HepG2 (cell line): ENCODE results near the gene HEPN1. TPM values are rescaled to one million over a fixed set of nuclear protein-coding genes. Genes with fewer than 3 reads are reported as not detected.

Experiments used
- CEBPG ChIP-seq: IDR thresholded peaks from 2 replicates; pipeline ENCODE4 v1.6.1; 2016
- FOSL2 ChIP-seq: sonication (generic); formaldehyde crosslinking; IDR thresholded peaks from 2 replicates; pipeline ENCODE4 v1.4.0; 2020; ENCODE audit warnings: missing genetic modification reagents
- HCFC1 ChIP-seq: fragments of 150-350 bp; IDR thresholded peaks from 2 replicates; pipeline ENCODE4 v1.6.1; 2014; ENCODE audit warnings: low read depth, low read length
- MYNN ChIP-seq: sonication (generic); formaldehyde crosslinking; IDR thresholded peaks from 2 replicates; pipeline ENCODE4 v1.4.0; 2020; ENCODE audit warnings: mild to moderate bottlenecking, low read depth, missing genetic modification reagents
- NFE2 ChIP-seq: sonication (generic); formaldehyde crosslinking; IDR thresholded peaks from 2 replicates; pipeline ENCODE4 v1.4.0; 2020; ENCODE audit warnings: missing genetic modification reagents
- NKX3-1 ChIP-seq: sonication (generic); formaldehyde crosslinking; IDR thresholded peaks from 2 replicates; pipeline ENCODE4 v1.5.0; 2020; ENCODE audit warnings: missing genetic modification reagents
- SALL1 ChIP-seq: sonication (generic); formaldehyde crosslinking; IDR thresholded peaks from 2 replicates; pipeline ENCODE4 v1.8.0; 2022; ENCODE audit warnings: mild to moderate bottlenecking, missing genetic modification reagents
- TMF1 ChIP-seq: sonication (generic); formaldehyde crosslinking; IDR thresholded peaks from 2 replicates; pipeline ENCODE4 v1.8.1; 2022; ENCODE audit warnings: low read depth, missing genetic modification reagents
- TRIM24 ChIP-seq: sonication (generic); formaldehyde crosslinking; IDR thresholded peaks from 2 replicates; pipeline ENCODE4 v1.8.0; 2022; ENCODE audit warnings: mild to moderate bottlenecking, missing genetic modification reagents
- ZBTB43 ChIP-seq: sonication (generic); formaldehyde crosslinking; conservative IDR thresholded peaks from 2 replicates; pipeline ENCODE4 v1.4.0; 2020; ENCODE audit warnings: missing genetic modification reagents
- ZBTB49 ChIP-seq: sonication (generic); formaldehyde crosslinking; IDR thresholded peaks from 2 replicates; pipeline ENCODE4 v1.4.0; 2020; ENCODE audit warnings: missing genetic modification reagents, borderline replicate concordance
- ZNF180 ChIP-seq: sonication (generic); formaldehyde crosslinking; IDR thresholded peaks from 2 replicates; pipeline ENCODE4 v1.4.0; 2020; ENCODE audit warnings: low read depth, missing genetic modification reagents, borderline replicate concordance
- ZNF282 ChIP-seq: fragments of 450-650 bp; IDR thresholded peaks from 2 replicates; pipeline ENCODE4 v1.6.1; 2018; ENCODE audit not compliant: partially characterized antibody
- ZNF644 ChIP-seq: IDR thresholded peaks from 2 replicates; pipeline ENCODE4 v1.6.1; 2016; ENCODE audit warnings: low read depth
- ZNF792 ChIP-seq: IDR thresholded peaks from 2 replicates; pipeline ENCODE4 v1.6.1; 2016
- polyA plus RNA-seq, 8 experiments: library from polyadenylated mRNA; depleted of rRNA in 3 of 8; stranded (reverse) in 7 of 8; unstranded in 1 of 8; fragments of >200 nt; fragmentation: Illumina TruSeq in 4 of 8; extraction: Trizol in 4 of 8; gene quantifications; 2 replicates each; pipeline versions ENCODE4 v1.2.1 to v1.2.3, GENCODE V29; 2011 to 2016; ENCODE audit warnings: low read depth in 4 of 8, missing spikeins in 1 of 8, mixed read lengths in 1 of 8; ENCODE audit not compliant: insufficient read depth in 1 of 8
- total RNA-seq, 5 experiments: library from RNA; depleted of rRNA; stranded (reverse); fragments of >200 nt; fragmentation: Illumina TruSeq; extraction: Trizol; gene quantifications; 2 replicates each; pipeline ENCODE4 v1.2.3, GENCODE V29; 2016; ENCODE audit warnings: low read depth in 1 of 5
- TF ChIP-seq, protein P1 (sequence below): sonication (generic); formaldehyde crosslinking; IDR thresholded peaks from 2 replicates; pipeline ENCODE4 v1.4.0; 2020; ENCODE audit warnings: missing genetic modification reagents
- TF ChIP-seq, protein P2 (sequence below): sonication (generic); formaldehyde crosslinking; IDR thresholded peaks from 2 replicates; pipeline ENCODE4 v1.4.0; 2020; ENCODE audit warnings: missing genetic modification reagents
- TF ChIP-seq, protein P3 (sequence below): sonication (generic); formaldehyde crosslinking; IDR thresholded peaks from 2 replicates; pipeline ENCODE4 v1.5.0; 2020; ENCODE audit warnings: mild to moderate bottlenecking, missing genetic modification reagents, moderate library complexity
- TF ChIP-seq, protein P4 (sequence below): IDR thresholded peaks from 2 replicates; pipeline ENCODE4 v1.6.1; 2016; ENCODE audit warnings: low read depth

The HEPN1 gene
- total and polyA plus RNA-seq, 2 of the 13 experiments (the other 11 are each of a cell fraction or from before 2014, with no cell fraction given) = not detected

- TF ChIP-seq, protein P1, sequence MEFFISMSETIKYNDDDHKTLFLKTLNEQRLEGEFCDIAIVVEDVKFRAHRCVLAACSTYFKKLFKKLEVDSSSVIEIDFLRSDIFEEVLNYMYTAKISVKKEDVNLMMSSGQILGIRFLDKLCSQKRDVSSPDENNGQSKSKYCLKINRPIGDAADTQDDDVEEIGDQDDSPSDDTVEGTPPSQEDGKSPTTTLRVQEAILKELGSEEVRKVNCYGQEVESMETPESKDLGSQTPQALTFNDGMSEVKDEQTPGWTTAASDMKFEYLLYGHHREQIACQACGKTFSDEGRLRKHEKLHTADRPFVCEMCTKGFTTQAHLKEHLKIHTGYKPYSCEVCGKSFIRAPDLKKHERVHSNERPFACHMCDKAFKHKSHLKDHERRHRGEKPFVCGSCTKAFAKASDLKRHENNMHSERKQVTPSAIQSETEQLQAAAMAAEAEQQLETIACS (CRISPR knock-in tag) = no peak
- TF ChIP-seq CEBPG (CRISPR knock-in tag) (peak; percentile 87), NKX3-1 (CRISPR knock-in tag) (no peak), ZNF282 (no peak), ZBTB49 (CRISPR knock-in tag) (no peak), HCFC1 (no peak), MYNN (no peak), ZNF180 (no peak), ZNF792 (no peak), ZNF644 (peak; percentile 63), NFE2 (CRISPR knock-in tag) (no peak), ZBTB43 (no peak), FOSL2 (CRISPR knock-in tag) (peak; percentile 16; the same call in 1 of the 2 replicates), TRIM24 (CRISPR knock-in tag) (no peak), SALL1 (CRISPR knock-in tag) (no peak), TMF1 (CRISPR knock-in tag) (no peak)
- TF ChIP-seq, protein P2, sequence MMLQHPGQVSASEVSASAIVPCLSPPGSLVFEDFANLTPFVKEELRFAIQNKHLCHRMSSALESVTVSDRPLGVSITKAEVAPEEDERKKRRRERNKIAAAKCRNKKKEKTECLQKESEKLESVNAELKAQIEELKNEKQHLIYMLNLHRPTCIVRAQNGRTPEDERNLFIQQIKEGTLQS (CRISPR knock-in tag) = peak; percentile 73
- TF ChIP-seq, protein P3, sequence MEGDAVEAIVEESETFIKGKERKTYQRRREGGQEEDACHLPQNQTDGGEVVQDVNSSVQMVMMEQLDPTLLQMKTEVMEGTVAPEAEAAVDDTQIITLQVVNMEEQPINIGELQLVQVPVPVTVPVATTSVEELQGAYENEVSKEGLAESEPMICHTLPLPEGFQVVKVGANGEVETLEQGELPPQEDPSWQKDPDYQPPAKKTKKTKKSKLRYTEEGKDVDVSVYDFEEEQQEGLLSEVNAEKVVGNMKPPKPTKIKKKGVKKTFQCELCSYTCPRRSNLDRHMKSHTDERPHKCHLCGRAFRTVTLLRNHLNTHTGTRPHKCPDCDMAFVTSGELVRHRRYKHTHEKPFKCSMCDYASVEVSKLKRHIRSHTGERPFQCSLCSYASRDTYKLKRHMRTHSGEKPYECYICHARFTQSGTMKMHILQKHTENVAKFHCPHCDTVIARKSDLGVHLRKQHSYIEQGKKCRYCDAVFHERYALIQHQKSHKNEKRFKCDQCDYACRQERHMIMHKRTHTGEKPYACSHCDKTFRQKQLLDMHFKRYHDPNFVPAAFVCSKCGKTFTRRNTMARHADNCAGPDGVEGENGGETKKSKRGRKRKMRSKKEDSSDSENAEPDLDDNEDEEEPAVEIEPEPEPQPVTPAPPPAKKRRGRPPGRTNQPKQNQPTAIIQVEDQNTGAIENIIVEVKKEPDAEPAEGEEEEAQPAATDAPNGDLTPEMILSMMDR (CRISPR knock-in tag) = peak; percentile 42
- TF ChIP-seq, protein P4, sequence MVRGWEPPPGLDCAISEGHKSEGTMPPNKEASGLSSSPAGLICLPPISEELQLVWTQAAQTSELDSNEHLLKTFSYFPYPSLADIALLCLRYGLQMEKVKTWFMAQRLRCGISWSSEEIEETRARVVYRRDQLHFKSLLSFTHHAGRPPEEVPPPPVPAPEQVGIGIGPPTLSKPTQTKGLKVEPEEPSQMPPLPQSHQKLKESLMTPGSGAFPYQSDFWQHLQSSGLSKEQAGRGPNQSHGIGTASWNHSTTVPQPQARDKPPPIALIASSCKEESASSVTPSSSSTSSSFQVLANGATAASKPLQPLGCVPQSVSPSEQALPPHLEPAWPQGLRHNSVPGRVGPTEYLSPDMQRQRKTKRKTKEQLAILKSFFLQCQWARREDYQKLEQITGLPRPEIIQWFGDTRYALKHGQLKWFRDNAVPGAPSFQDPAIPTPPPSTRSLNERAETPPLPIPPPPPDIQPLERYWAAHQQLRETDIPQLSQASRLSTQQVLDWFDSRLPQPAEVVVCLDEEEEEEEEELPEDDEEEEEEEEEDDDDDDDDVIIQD (CRISPR knock-in tag) = no peak
Observed at GRCh38 chr11:124917115-124917637, 1.9 kb upstream of the HEPN1 start (continued).
